NCI-H1417 treated with DMSO at 0.1 percent for 48 hours (cell line): ENCODE measurements around the gene ALG11.
"Not testable (repeated sequence)": the region's sequence is repeated elsewhere in the genome, so short reads cannot be mapped to it uniquely, and the experiment has no call there.

Experiments
- DNase-seq: peaks from one replicate; lab custom pipeline; 2025; lab: John Stamatoyannopoulos, UW

Gene ALG11

GRCh38 chr13:52011632-52012511 is at the start of gene ALG11:
ALG11 (plus strand) TSS chr13:52012398; CDS start chr13:52012419, 21 bp downstream.
- peak; percentile 98 for DNase-seq

- no peak for DNase-seq
Observed at GRCh38 chr13:51966186-51966585, 46.0 kb upstream of the ALG11 start.

GRCh38 chr13:51967482-51968446 is 44.4 kb upstream of the ALG11 start:
- no peak for DNase-seq

DNA sequence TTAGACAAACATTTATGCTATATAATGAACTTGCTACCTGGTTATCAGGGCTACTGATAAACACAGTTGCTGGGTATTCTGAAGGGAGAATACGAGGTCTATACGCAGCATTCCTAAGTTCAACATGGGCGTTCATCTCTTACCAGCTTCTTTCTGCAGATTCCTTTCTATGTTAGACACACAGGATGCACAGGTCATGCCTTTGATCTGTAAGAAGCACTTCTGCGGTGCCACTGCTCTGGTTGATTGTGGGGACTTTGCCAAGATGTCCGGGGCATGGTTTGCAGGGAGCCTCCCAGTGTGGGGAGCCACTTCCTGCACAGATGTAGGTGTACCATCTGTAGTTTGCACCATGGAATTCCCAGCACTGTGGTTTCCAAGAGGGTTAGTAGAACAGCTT is 41.8 kb upstream of the ALG11 start:
- DNase-seq: no peak

DNA sequence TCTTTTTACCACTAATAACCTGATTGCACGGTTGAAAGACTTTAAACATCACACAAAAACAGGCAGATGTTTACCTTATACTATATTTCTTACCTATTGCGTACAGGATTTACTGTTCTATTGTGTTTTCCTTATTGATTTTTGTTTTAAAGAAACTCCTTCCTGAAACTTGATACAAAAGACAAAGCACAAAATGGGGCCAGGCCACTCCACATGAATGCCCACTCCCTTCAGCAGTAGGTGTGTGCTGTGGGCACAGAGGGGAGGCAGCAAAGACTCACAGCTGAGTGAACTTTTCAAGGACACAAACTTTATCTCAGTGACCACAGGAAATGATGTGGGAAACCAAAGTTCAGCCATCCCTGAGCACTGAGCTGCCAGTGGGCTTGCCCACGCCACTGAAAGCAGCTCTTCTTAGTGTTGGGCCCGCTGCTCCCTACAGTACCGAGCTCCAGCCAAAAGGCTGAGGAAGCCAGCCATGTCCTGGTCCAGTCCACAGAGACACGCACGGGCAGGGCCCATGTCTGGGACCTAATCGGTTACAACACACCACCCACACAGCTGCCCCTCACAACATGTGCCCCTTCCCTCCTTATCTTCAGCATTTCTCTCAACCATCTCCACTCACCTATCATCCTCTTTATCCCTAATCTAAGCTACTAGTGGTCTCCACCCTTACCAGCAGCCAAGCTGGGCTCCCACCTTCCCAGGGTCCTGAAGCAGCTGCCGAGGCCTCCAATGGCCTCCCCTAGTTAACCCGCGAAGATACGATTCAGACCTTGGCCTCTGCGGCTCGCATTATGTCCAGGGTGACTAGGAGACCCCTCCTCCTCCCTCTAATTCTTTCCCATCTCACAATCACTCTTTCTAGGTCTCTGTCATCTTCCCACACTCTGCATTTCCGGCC is 40.4 kb upstream of the ALG11 start:
- DNase-seq: no peak

GRCh38 chr13:51974482-51974881 is 37.7 kb upstream of the ALG11 start:
- no peak for DNase-seq

- DNase-seq: no peak
Observed at GRCh38 chr13:51976423-51976822, 35.8 kb upstream of the ALG11 start.

DNA sequence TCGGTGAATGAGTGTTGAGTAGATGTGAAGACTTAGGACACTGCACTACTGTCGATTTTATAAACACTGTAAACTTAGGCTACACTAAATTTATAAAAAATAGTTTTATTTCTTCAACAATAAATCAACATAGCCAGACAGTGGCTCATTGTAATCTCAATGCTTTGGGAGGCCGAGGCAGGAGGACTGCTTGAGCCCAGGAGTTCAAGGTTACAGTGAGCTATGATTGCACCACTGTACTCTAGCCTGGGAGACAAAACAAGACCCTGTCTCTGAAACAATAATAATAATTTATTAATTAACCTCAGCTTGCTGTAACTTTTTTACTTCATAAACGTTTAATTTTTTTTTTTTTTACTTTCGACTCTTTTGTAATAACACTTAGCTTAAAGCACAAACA is 35.3 kb upstream of the ALG11 start:
- DNase-seq: no peak

GRCh38 chr13:51977625-51978024 is 34.6 kb upstream of the ALG11 start:
- no peak for DNase-seq

DNA sequence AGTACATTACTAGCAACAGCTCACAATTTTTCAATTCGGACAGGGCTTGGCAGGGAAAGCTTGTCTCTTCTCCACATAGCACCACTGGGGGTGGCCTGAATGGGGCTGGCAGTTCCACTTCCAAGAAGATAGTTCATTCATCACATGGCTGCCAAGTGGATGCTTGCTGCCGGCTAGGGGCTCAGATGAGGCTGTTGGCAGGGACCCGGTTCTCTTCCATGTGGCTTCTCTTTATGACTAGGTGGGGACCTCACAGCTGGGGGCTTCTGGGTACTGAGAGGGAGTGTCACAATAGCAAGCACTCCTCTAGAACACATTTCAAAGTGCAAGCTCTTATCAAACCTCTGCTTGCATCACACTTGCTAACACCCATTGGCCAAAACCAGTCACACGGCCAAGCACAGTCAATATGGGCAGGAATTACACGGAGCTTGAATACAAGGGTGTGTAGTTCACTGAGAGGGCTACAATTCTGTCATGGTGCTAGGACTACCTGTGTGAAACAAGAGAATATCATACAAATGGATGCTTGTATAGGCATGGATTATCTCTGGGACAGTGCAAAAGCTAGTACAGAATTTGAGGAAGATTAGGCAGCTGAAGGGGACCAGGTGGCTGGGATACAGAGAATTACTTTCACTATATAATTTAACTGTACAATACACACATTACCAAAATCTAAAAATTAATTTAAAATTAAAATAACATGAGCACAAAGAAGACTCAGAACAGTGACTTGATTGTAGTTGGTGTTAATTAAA is 33.2 kb upstream of the ALG11 start:
- DNase-seq: no peak

- DNase-seq: no peak
Observed at GRCh38 chr13:51980908-51981307, 31.3 kb upstream of the ALG11 start.

DNA sequence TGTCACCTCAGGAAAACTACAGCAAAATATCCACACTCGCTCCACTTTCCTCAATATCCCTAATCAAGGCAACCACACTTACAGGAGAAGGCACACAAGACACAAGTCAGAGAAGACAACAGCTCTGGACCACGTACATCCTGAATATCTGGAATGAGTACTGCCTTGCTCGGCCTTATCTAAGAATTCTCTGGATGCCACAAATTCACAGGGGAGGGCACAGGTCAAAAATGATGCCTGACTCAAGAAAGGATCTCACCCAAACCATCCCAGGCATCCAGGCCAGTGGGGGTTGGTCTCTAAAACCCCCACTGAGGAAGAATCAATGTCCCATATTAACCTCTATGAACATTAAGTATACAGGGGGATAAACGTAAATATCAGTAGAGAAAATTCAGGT is 30.8 kb upstream of the ALG11 start:
- DNase-seq: no peak

DNA sequence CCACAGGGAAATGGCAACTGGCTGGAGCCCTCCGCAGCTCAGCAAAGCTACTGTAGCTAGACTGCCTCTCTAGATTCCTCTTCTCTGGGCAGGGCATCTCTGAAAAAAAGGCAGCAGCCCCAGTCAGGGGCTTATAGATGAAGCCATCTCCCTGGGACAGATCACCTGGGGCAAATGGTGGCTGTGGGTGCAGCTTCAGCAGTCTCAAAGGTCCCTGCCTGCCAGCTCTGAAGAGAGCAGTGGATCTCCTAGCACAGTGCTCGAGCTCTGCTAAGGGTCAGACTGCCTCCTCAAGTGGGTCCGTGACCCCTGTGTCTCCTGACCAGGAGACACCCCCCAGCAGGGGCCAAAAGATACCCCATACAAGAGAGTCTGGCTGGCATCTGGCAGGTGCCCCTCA is 28.9 kb upstream of the ALG11 start:
- not testable (repeated sequence) for DNase-seq

- DNase-seq: not testable (repeated sequence)
Observed at GRCh38 chr13:51984904-51985303, 27.3 kb upstream of the ALG11 start.

DNA sequence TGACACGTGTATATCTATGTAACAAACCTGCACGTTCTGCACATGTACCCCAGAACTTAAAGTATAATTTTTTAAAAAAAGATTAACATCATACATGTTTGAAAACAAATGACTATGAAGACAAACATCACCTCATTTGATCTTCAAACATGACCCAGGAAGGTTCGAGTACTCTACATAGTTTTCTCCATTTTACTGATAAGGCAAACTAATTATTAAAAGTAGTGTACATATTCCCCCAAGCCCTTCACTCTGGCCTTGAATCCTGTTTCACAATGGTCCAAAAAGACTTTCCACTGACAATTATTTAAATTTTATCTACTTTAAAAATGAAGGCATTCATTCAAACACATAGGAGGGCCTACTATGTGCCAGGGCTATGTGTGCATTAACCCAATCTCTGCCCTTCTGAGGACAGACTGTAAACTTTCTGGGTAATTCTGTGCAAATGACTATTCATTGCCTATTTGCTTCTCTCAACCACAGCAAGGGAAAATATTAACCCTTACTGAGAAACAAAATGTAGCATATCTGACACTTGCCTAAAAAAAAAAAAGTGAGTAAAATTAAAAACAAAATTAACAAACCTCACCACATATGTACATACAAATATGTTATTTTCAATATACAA is 23.1 kb upstream of the ALG11 start:
- DNase-seq: no peak

- no peak for DNase-seq
Observed at GRCh38 chr13:51993713-51994112, 18.5 kb upstream of the ALG11 start.

- no peak for DNase-seq
Observed at GRCh38 chr13:51995677-51996551, 16.3 kb upstream of the ALG11 start.

- DNase-seq: no peak
Observed at GRCh38 chr13:51996641-51997040, 15.6 kb upstream of the ALG11 start.

DNA sequence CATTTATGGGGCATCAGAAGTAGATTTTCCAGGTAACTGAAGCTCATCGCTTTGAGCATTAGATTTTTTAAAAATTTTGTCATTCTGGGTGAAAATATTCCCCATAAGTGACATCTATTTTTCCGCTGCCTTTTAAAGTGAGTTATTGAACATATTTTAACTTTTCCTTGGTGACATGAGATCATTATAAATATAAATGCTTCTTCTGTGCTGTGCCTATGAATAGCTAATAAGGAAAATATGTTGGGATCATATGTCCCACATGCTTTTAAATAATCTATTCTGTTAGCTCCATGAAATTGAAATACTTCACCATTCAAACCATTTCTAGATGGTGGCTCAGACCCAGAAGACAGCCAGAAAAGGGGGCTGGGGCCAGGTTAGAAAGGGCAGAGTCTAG is 15.0 kb upstream of the ALG11 start:
- no peak for DNase-seq
